ENCODE results near the gene SLC51B.
"Not testable (repeated sequence)": the region's sequence is repeated elsewhere in the genome, so short reads cannot be mapped to it uniquely, and the experiment has no call there.

The SLC51B gene

DNA sequence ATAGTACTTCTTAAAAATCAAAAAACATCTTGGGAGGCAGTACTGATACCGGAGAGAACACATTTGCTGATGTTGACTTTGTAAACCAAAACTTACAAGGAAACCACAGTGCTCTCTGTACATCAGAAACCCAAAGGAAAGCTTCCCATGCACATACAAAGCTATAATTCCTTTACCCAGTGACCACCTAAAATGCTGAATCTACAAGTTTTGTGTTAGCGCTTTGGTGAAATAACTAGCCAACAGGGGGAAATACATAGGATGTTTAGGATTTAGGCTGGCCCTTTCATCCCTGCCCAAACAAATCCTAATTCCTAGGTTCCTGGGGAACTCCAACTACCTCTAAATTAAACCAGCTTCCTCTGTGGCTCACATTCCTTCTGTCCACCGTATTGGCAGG is 40.2 kb upstream of the SLC51B start:
- Histone ChIP-seq H3K9me3 (ENCODE audit: insufficient read depth, low read length, severe bottlenecking) (no peaks in the 10 kb centered on the region), H3K4me2 (ENCODE audit: insufficient read depth, low read length) (no peak overlapping the region), H3K36me3 (ENCODE audit: insufficient read depth, low read length) (no peaks in the 10 kb centered on the region; the same call in 1 of the 2 replicates), H3K27ac (ENCODE audit: low read length) (no peak overlapping the region), H3K4me1 (ENCODE audit: insufficient read depth, low read length) (no peaks in the 10 kb centered on the region), H3K27me3 (ENCODE audit: insufficient read depth, low read length, poor library complexity) (no peaks in the 10 kb centered on the region), H3K9ac (ENCODE audit: low read depth, low read length) (no peak overlapping the region), H4K20me1 (ENCODE audit: insufficient read depth, low read length) (no peaks in the 10 kb centered on the region), H2AFZ (ENCODE audit: low read depth, low read length) (no peak overlapping the region), H3K4me3 (ENCODE audit: low read depth in 1 of 2, low read length in 2 of 2) (no peak overlapping the region), H3K79me2 (ENCODE audit: insufficient read depth, low read length) (no peaks in the 10 kb centered on the region)
- ATAC-seq (ENCODE audit: insufficient read depth, low read depth) (no peak), DNase-seq (no peak)
- no peak for TF ChIP-seq EZH2 (IDR thresholded peaks at IDR 0.05; ENCODE audit: borderline replicate concordance, low read depth, low read length, severe bottlenecking)
- TF ChIP-seq, protein P1, sequence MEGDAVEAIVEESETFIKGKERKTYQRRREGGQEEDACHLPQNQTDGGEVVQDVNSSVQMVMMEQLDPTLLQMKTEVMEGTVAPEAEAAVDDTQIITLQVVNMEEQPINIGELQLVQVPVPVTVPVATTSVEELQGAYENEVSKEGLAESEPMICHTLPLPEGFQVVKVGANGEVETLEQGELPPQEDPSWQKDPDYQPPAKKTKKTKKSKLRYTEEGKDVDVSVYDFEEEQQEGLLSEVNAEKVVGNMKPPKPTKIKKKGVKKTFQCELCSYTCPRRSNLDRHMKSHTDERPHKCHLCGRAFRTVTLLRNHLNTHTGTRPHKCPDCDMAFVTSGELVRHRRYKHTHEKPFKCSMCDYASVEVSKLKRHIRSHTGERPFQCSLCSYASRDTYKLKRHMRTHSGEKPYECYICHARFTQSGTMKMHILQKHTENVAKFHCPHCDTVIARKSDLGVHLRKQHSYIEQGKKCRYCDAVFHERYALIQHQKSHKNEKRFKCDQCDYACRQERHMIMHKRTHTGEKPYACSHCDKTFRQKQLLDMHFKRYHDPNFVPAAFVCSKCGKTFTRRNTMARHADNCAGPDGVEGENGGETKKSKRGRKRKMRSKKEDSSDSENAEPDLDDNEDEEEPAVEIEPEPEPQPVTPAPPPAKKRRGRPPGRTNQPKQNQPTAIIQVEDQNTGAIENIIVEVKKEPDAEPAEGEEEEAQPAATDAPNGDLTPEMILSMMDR (IDR thresholded peaks at IDR 0.05; ENCODE audit: borderline replicate concordance, extremely low read depth, low read length, poor library complexity, severe bottlenecking): no peak

DNA sequence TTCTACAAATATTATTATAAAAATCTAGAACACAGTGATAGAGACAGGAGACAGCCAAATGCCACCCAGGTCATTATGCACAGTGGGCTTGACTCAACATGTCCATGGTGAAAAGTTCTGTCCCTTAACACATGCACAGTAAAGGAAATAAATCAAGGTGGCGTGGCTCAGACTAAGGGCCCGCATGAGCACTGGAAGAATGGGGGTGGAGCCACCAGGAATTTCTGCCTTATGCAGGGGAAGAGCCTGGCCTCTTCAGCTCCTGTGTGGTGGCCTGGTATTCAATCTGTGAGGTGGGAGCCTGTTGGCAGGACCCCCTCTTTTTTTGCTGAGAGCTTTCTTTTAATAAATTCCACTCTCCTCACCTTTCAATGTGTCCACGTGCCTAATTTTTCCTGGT is 38.3 kb upstream of the SLC51B start:
- no peak overlapping the region for H3K9ac ChIP-seq (ENCODE audit: low read depth, low read length)
- H3K79me2 ChIP-seq (ENCODE audit: insufficient read depth, low read length): no peaks in the 10 kb centered on the region
- H3K4me2 ChIP-seq (ENCODE audit: insufficient read depth, low read length): no peak overlapping the region
- H3K4me3 ChIP-seq (ENCODE audit: low read depth in 1 of 2, low read length in 2 of 2): no peak overlapping the region
- no peak overlapping the region for H2AFZ ChIP-seq (ENCODE audit: low read depth, low read length)
- TF ChIP-seq EZH2 (IDR thresholded peaks at IDR 0.05; ENCODE audit: borderline replicate concordance, low read depth, low read length, severe bottlenecking): no peak
- TF ChIP-seq, protein P1 (IDR thresholded peaks at IDR 0.05; ENCODE audit: borderline replicate concordance, extremely low read depth, low read length, poor library complexity, severe bottlenecking): no peak
- ATAC-seq (ENCODE audit: insufficient read depth, low read depth) (no peak), DNase-seq (no peak)
- H3K27ac ChIP-seq (ENCODE audit: low read length): no peak overlapping the region
- no peaks in the 10 kb centered on the region for H3K9me3 ChIP-seq (ENCODE audit: insufficient read depth, low read length, severe bottlenecking)
- no peaks in the 10 kb centered on the region for H4K20me1 ChIP-seq (ENCODE audit: insufficient read depth, low read length)
- H3K36me3 ChIP-seq (ENCODE audit: insufficient read depth, low read length): peaks cover 4% of the 10 kb centered on the region; the same call in 1 of the 2 replicates
- no peaks in the 10 kb centered on the region for H3K27me3 ChIP-seq (ENCODE audit: insufficient read depth, low read length, poor library complexity)
- no peaks in the 10 kb centered on the region for H3K4me1 ChIP-seq (ENCODE audit: insufficient read depth, low read length)

DNA sequence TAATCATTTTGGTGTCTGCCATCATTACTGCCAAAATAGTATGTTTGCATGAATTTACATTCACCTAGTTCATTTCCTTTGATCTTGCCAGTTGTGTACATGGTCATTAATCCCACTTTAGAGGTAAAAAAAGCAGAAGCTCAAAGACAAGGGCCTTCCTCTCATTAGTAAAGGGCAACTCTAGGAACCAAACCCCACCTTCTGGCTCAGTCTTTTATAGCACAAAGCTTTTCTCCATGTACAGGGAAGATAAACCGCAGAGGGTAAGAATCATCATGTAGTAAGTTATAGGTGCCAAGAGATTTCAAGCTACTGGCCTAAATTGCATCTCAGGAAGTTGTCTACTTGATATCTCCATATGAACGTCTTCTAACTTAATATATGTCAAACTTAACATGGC is 36.2 kb upstream of the SLC51B start:
- no peaks in the 10 kb centered on the region for H3K4me1 ChIP-seq (ENCODE audit: insufficient read depth, low read length)
- H3K27ac ChIP-seq (ENCODE audit: low read length): no peak overlapping the region
- no peaks in the 10 kb centered on the region for H3K27me3 ChIP-seq (ENCODE audit: insufficient read depth, low read length, poor library complexity)
- TF ChIP-seq EZH2 (IDR thresholded peaks at IDR 0.05; ENCODE audit: borderline replicate concordance, low read depth, low read length, severe bottlenecking): no peak
- TF ChIP-seq, protein P1 (IDR thresholded peaks at IDR 0.05; ENCODE audit: borderline replicate concordance, extremely low read depth, low read length, poor library complexity, severe bottlenecking): peak; percentile 25
- no peak overlapping the region for H3K4me3 ChIP-seq (ENCODE audit: low read depth in 1 of 2, low read length in 2 of 2)
- no peak overlapping the region for H2AFZ ChIP-seq (ENCODE audit: low read depth, low read length)
- peaks cover 6% of the 10 kb centered on the region for H3K9me3 ChIP-seq (ENCODE audit: insufficient read depth, low read length, severe bottlenecking)
- H4K20me1 ChIP-seq (ENCODE audit: insufficient read depth, low read length): no peaks in the 10 kb centered on the region
- no peak overlapping the region for H3K4me2 ChIP-seq (ENCODE audit: insufficient read depth, low read length)
- ATAC-seq (ENCODE audit: insufficient read depth, low read depth): no peak
- no peak overlapping the region for H3K9ac ChIP-seq (ENCODE audit: low read depth, low read length)
- H3K79me2 ChIP-seq (ENCODE audit: insufficient read depth, low read length): no peaks in the 10 kb centered on the region
- DNase-seq: no peak
- H3K36me3 ChIP-seq (ENCODE audit: insufficient read depth, low read length): peaks cover 14% of the 10 kb centered on the region; the same call in 1 of the 2 replicates

DNA sequence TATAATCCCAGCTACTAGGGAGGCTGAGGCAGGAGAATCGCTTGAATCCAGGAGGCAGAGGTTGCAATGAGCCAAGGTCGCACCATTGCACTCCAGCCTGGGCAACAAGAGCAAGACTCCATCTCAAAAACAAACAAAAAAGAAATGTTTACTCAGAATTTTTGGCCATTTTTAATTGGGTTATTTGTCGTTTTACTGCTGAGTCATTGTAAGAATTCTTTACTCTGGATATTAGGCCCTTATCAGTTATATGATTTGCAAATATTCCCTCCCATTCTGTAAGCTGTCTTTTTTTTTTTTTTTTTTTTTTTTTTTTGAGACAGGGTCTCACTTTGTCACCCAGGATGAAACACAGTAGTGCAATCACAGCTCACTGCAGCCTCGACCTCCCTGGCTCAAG is 34.0 kb upstream of the SLC51B start:
- not testable (repeated sequence) for ATAC-seq (ENCODE audit: insufficient read depth, low read depth)

More for the DNA sequence above, 34.0 kb upstream of the SLC51B start:
- not testable (repeated sequence) for DNase-seq; H3K4me1 ChIP-seq (ENCODE audit: insufficient read depth, low read length); H3K9ac ChIP-seq (ENCODE audit: low read depth, low read length); H3K27ac ChIP-seq (ENCODE audit: low read length); H3K9me3 ChIP-seq (ENCODE audit: insufficient read depth, low read length, severe bottlenecking); H2AFZ ChIP-seq (ENCODE audit: low read depth, low read length); H3K4me2 ChIP-seq (ENCODE audit: insufficient read depth, low read length); H3K79me2 ChIP-seq (ENCODE audit: insufficient read depth, low read length); H4K20me1 ChIP-seq (ENCODE audit: insufficient read depth, low read length); H3K4me3 ChIP-seq (ENCODE audit: low read depth in 1 of 2, low read length in 2 of 2); H3K27me3 ChIP-seq (ENCODE audit: insufficient read depth, low read length, poor library complexity)
- peaks cover 30% of the 10 kb centered on the region for H3K36me3 ChIP-seq (ENCODE audit: insufficient read depth, low read length)
